CD4-positive, alpha-beta memory T cell (primary cell): ENCODE measurements around the gene SPATA33. TPM values are rescaled to one million over a fixed set of nuclear protein-coding genes. Genes with fewer than 3 reads are reported as not detected.

ENCODE experiments used
- CTCF ChIA-PET: fragments of 350-600 bp; sonication (Branson Sonifier 250); formaldehyde crosslinking; loops from one replicate; lab custom pipeline; 2021; ENCODE audit warnings: inconsistent platforms; ENCODE audit not compliant: partially characterized antibody; lab: Charles Lee
- POLR2A ChIA-PET: fragments of 350-600 bp; sonication (Branson Sonifier 250); formaldehyde crosslinking; loops from one replicate; lab custom pipeline; 2021; ENCODE audit not compliant: partially characterized antibody; lab: Charles Lee
- DNase-seq, 5 donors: peaks; one replicate each; pipeline versions ENCODE4 v3.0.0 to v3.0.0-alpha.2; 2020 to 2022; ENCODE audit warnings: mixed read lengths in 1 of 5
- H3K27ac ChIP-seq: one replicate; pipeline ENCODE4 v1.7.0; 2013; ENCODE audit warnings: low read depth, low read length
- H3K27me3 ChIP-seq: 2 replicates; pipeline ENCODE4 v1.7.0; 2013; ENCODE audit warnings: mild to moderate bottlenecking, low read length, moderate library complexity; ENCODE audit not compliant: insufficient read depth
- H3K36me3 ChIP-seq: 2 replicates; pipeline ENCODE4 v1.7.0; 2013; ENCODE audit warnings: mild to moderate bottlenecking, low read length, moderate library complexity; ENCODE audit not compliant: insufficient read depth
- H3K4me1 ChIP-seq: 2 replicates; pipeline ENCODE4 v1.7.0; 2013; ENCODE audit warnings: mild to moderate bottlenecking, low read length, moderate library complexity; ENCODE audit not compliant: insufficient read depth
- H3K4me3 ChIP-seq, 2 donors: one replicate each; pipeline ENCODE4 v1.7.0; 2013; ENCODE audit warnings: low read length in 2 of 2, mild to moderate bottlenecking in 1 of 2
- H3K9me3 ChIP-seq, 2 donors: one replicate each; pipeline ENCODE4 v1.7.0; 2013; ENCODE audit warnings: low read length in 2 of 2, control low read depth in 1 of 2; ENCODE audit not compliant: control insufficient read depth in 1 of 2
- H3K27ac Mint-ChIP-seq, 7 donors: one replicate each; pipeline ENCODE4 v1.8.0; 2020 to 2021; ENCODE audit warnings: mixed read lengths in 7 of 7, mild to moderate bottlenecking in 6 of 7, inconsistent platforms in 3 of 7, moderate library complexity in 3 of 7
- H3K27me3 Mint-ChIP-seq, 2 donors: one replicate each; pipeline ENCODE4 v1.8.0; 2020 to 2021; ENCODE audit warnings: mixed read lengths in 2 of 2
- H3K36me3 Mint-ChIP-seq, 2 donors: one replicate each; pipeline ENCODE4 v1.8.0; 2020 to 2021; ENCODE audit warnings: mixed read lengths in 2 of 2, inconsistent platforms in 1 of 2, mild to moderate bottlenecking in 1 of 2
- H3K4me1 Mint-ChIP-seq, 4 donors: one replicate each; pipeline ENCODE4 v1.8.0; 2020 to 2021; ENCODE audit warnings: mixed read lengths in 4 of 4, mild to moderate bottlenecking in 1 of 4
- H3K4me3 Mint-ChIP-seq, 8 donors: one replicate each; pipeline ENCODE4 v1.8.0; 2020 to 2021; ENCODE audit warnings: mixed read lengths in 8 of 8, mild to moderate bottlenecking in 7 of 8, moderate library complexity in 6 of 8, inconsistent platforms in 3 of 8
- H3K9me3 Mint-ChIP-seq, 8 donors: one replicate each; pipeline ENCODE4 v1.8.0; 2020 to 2021; ENCODE audit warnings: mixed read lengths in 8 of 8, mild to moderate bottlenecking in 5 of 8, inconsistent platforms in 3 of 8, moderate library complexity in 1 of 8
- intact Hi-C: fragments of 100-400 bp; cut with micrococcal nuclease; formaldehyde crosslinking; loops from one replicate; pipeline ENCODE4 v1.15.1; 2023
- polyA plus RNA-seq, 2 donors: library from polyadenylated mRNA; unstranded; fragments of 300-500 nt; fragmentation: Illumina TruSeq; gene quantifications; one replicate each; pipeline ENCODE4 v1.2.3, GENCODE V29; 2021
- total RNA-seq, 2 experiments: library from RNA; stranded (reverse); gene quantifications; one replicate each; pipeline ENCODE4 v1.2.3, GENCODE V29; 2021

Gene SPATA33
- total and polyA plus RNA-seq, 4 experiments from 2014 or later = 2.5 to 10.5 (median 7.2) TPM

DNA sequence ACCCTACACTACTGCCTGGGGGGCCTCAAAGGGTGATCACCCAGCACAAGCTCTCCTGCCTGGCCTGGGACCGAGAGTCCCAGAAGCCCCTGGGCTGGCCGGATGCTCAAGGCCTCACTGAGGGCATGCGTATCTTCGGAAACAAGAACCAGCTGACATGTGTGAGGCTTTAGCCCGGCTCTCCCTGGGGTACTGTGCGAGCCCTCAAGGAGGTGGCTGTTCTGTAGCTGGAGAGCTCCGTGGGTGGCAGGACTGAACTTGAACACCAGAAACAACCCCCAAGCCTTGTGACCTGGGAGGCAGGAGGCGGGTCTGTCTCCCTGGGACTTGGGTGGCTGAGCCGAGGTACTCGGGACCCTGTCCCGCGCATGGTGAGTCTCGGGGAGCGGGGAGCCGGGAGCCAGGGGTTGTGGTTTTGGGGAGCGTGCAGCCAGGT is 37.2 kb upstream of the SPATA33 start:
- DNase-seq = no peak
- Histone ChIP-seq H3K27me3 (no peaks in the 10 kb centered on the region), H3K4me3 (no peak overlapping the region), H3K27ac (no peak overlapping the region), H3K36me3 (no peaks in the 10 kb centered on the region), H3K9me3 (no peaks in the 10 kb centered on the region), H3K4me1 (peaks cover 7% of the 10 kb centered on the region)
- no peak overlapping the region for H3K27ac Mint-ChIP-seq
- H3K4me1 Mint-ChIP-seq = peaks cover 7 to 14% (median 9%) of the 10 kb centered on the region in 4 donors
- no peak overlapping the region for H3K4me3 Mint-ChIP-seq
- ChIA-PET POLR2A (interaction anchor here (0.8 kb wide), 1 partner anchor 19 kb away, joined by 5 read pairs; no protein-coding TSS in a partner anchor), CTCF (no interaction called here)
- peaks cover 0 to 7% (median 2%) of the 10 kb centered on the region in 8 donors for H3K9me3 Mint-ChIP-seq
- H3K36me3 Mint-ChIP-seq = no peaks in the 10 kb centered on the region
- intact Hi-C loops = no loop called here
- H3K27me3 Mint-ChIP-seq = peaks cover 6 to 10% of the 10 kb centered on the region in 2 donors

DNA sequence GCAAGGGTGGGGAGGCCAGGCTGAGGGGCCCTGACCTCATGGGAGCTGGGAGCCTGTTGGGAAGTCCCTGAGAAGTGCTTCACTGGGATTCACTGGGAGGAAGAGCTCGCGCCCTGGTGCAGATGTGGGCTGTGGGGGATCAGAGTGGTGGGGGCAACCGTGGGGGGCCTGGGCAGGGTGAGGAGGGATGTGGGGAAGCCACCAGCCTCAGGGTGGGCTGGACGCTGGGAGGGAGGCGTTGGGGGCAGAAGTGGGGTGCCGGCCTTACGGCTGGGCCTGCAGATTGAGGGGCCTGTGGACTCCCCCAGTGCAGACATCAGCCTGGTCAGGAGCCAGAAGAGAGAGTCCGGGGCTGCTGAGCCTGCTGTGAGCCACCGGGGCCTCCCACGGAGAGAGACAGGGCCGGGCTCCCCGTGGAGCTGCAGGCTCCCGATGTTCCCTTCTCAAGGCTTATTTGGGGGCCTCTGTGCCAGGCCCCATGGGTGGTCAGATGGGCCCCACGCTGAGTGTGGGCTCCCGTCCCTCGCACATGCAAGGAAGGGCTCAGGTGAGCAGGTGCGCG is 36.4 kb upstream of the SPATA33 start:
- Histone ChIP-seq H3K4me3 (no peak overlapping the region), H3K27ac (no peak overlapping the region), H3K36me3 (no peaks in the 10 kb centered on the region), H3K9me3 (no peaks in the 10 kb centered on the region), H3K27me3 (no peaks in the 10 kb centered on the region), H3K4me1 (peaks cover 7% of the 10 kb centered on the region)
- ChIA-PET CTCF (no interaction called here), POLR2A (no interaction called here)
- no peak for DNase-seq
- intact Hi-C loops = no loop called here
- no peaks in the 10 kb centered on the region for H3K36me3 Mint-ChIP-seq
- peaks cover 6 to 11% of the 10 kb centered on the region in 2 donors for H3K27me3 Mint-ChIP-seq
- peaks cover 7 to 11% (median 9%) of the 10 kb centered on the region in 4 donors for H3K4me1 Mint-ChIP-seq
- H3K9me3 Mint-ChIP-seq = peaks cover 0 to 7% (median 1%) of the 10 kb centered on the region in 8 donors
- no peak overlapping the region for H3K4me3 Mint-ChIP-seq
- H3K27ac Mint-ChIP-seq = no peak overlapping the region

DNA sequence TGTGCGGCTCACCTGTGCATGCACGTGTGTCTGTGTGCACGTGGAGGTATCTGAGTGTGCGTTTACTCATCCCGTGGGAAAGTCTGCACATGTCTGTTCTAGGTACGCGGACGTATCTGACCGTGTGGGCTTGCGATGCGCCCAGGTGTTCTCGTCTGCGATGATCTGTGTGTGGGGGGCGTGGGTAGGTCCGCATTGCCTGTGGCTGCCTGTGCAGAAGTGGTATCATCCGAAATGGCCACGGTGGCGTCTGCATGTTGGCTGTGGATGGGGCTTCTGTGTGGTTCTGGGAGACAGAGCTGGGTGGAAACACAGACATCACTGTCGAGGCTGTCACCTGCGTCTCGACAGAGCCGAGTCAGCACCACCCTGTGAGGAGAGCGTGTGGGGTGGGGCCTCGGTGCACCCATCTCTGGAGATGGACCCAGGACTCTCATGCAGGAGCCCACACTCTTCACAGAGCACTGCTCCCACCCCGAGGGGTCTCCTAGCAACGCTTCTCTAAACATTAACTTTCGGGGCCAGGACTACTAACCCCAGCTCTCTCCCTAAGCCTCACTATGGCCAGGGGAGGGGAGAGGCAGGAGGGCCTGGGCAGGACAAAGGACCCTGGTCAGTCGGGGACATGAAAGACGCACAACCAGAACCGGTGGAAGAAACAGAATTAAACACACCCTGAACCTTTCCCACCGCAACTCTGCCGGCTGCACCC is 35.8 kb upstream of the SPATA33 start:
- no peaks in the 10 kb centered on the region for H3K36me3 Mint-ChIP-seq
- DNase-seq = no peak
- H3K4me3 ChIP-seq = no peak overlapping the region
- no peaks in the 10 kb centered on the region for H3K27me3 ChIP-seq
- H3K4me1 ChIP-seq = peaks cover 6% of the 10 kb centered on the region
- H3K9me3 Mint-ChIP-seq = peaks cover 0 to 2% (median 0%) of the 10 kb centered on the region in 8 donors
- ChIA-PET POLR2A (no interaction called here), CTCF (no interaction called here)
- no peak overlapping the region for H3K4me3 Mint-ChIP-seq
- H3K27ac ChIP-seq = no peak overlapping the region
- intact Hi-C loops = no loop called here
- H3K27ac Mint-ChIP-seq = no peak overlapping the region
- H3K36me3 ChIP-seq = no peaks in the 10 kb centered on the region
- H3K9me3 ChIP-seq = no peaks in the 10 kb centered on the region
- peaks cover 6 to 11% of the 10 kb centered on the region in 2 donors for H3K27me3 Mint-ChIP-seq
- peaks cover 4 to 5% (median 4%) of the 10 kb centered on the region in 4 donors for H3K4me1 Mint-ChIP-seq

DNA sequence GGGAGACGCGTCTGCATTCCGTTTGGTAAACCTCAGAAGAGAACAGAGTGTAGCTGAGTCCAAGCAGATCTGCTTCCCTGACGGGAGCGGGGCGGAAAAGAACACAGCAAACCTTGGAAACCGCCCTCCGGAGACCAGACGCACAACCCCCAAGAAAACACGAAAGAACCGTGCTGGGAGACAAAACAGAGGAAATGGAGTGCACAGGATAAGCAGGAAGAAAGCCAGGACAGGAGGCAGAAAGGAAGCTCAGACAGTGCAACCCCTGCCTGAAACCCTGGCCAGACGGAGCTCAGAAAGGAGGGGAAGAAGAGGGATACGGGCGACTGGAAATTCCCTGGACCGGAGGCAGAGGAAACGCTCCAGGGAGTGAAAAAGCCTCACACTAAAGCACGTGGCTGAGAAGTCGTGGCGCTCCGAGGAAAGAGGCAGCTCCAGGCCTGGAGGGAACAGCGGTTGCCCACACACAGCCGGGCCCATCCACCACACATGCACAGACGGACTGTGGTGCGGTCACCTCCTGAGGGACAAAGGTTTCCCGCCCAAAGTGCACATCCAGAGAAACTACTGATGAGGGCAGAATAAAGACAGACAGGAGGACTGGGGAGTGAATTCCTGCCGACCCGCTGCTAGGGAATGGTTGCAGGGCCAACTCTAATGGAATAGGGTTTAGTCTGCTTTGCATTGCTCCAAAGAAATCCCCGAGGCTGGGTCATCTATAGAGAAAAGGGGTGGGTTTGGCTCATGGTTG is 34.0 kb upstream of the SPATA33 start:
- no peak overlapping the region for H3K4me3 ChIP-seq
- POLR2A ChIA-PET = no interaction called here
- no peak overlapping the region for H3K27ac ChIP-seq
- Mint-ChIP-seq H3K4me1 (no peaks in the 10 kb centered on the region), H3K9me3 (no peaks in the 10 kb centered on the region), H3K36me3 (no peaks in the 10 kb centered on the region), H3K4me3 (peak overlapping the region in 1 of 8 donors; percentile 25), H3K27me3 (peaks cover 6 to 11% of the 10 kb centered on the region in 2 donors), H3K27ac (peak overlapping the region in 1 of 7 donors; percentile 82)
- H3K9me3 ChIP-seq = no peaks in the 10 kb centered on the region
- CTCF ChIA-PET = no interaction called here
- intact Hi-C loops = no loop called here
- H3K4me1 ChIP-seq = no peaks in the 10 kb centered on the region
- no peak for DNase-seq
- no peaks in the 10 kb centered on the region for H3K27me3 ChIP-seq
- H3K36me3 ChIP-seq = no peaks in the 10 kb centered on the region

DNA sequence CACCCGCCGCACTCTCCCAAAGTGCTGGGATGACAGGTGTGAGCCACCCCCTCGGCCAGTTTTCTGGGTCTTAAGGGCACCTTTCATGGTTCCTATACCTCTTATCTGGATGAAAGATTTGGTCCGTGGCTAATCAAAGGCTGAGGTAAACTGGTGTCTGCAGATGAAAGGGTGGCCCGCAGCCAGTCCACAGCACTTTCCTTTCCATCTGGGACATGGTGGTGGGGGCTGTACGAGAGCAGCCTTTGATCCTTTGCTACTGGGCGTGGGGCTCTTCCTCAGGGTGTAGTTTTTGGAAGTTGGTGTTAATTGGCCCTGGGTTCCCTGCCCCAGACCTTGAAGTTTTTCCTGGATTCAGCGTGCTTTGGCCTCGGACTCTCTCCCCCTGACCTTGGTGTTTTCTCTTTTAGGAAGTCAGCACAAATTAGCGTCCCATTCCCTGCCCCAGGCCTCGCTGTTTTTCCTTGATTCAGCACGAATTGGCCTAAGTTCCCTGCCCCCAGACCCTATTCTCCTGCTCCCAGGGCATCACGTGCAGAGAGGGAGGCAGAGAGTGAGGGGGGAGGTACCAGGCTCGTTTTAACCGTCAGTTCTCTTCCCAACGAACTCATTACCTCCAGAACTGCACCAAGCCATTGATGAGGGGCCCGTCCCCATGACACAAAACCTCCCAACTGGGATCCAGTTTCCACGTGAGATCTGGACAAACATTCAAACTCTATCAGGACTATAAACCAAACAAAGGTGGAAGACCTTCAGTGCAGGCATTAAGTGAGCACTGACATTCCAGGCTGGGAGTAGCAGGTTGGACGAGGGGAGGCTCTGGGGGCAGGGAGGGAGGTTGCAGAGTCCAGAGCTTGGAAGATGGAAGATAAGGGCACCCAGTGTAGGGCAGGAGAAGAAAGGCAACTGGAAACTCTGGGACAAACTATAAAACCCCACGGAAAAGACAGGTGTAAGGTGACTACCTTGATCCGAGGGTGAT is 32.6 kb upstream of the SPATA33 start:
- H3K27ac ChIP-seq = no peak overlapping the region
- Mint-ChIP-seq H3K27ac (peak overlapping the region in 1 of 7 donors; percentile 57), H3K9me3 (no peaks in the 10 kb centered on the region), H3K36me3 (no peaks in the 10 kb centered on the region), H3K27me3 (peaks cover 6 to 11% of the 10 kb centered on the region in 2 donors), H3K4me3 (no peak overlapping the region), H3K4me1 (no peaks in the 10 kb centered on the region)
- H3K4me1 ChIP-seq = no peaks in the 10 kb centered on the region
- intact Hi-C loops = no loop called here
- CTCF ChIA-PET = no interaction called here
- H3K9me3 ChIP-seq = no peaks in the 10 kb centered on the region
- POLR2A ChIA-PET = no interaction called here
- no peaks in the 10 kb centered on the region for H3K27me3 ChIP-seq
- H3K36me3 ChIP-seq = no peaks in the 10 kb centered on the region
- H3K4me3 ChIP-seq = no peak overlapping the region
- no peak for DNase-seq

DNA sequence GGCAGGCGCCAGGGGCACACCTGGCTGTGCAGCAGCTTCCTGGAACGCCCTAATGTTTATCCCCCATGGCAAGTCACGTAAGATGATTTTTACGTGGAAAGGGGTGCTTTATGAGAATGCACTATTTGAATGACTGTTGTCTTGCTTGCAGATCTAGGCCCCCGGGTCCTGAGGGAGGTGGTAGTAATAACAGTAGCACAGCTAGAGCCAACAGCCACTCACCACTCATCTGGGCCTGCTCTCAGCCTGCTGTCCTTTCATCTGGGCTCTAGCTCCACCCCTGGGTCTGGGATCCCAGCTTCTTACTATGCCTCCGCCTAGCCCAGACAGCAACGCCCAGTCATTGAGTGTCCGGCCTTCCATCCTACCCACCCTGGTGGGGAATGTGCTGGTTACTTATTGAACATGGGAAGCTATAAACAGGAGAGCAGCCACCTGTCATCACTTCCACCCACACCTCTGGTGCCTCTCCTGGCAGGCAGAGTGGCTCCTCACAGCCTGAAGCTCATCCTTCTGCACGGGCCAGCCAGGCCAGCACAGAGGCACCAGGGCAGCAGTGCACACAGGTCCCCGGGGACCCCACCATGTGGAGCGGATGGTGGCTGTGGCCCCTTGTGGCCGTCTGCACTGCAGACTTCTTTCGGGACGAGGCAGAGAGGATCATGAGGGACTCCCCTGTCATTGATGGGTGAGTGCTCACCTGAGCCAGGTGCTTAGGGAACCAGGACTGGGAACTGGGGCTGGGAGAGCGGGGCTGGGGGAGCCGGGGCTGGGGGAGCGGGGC is 27.6 kb upstream of the SPATA33 start:
- Histone ChIP-seq H3K4me1 (no peaks in the 10 kb centered on the region), H3K27me3 (no peaks in the 10 kb centered on the region), H3K27ac (no peak overlapping the region), H3K9me3 (no peaks in the 10 kb centered on the region), H3K36me3 (no peaks in the 10 kb centered on the region), H3K4me3 (no peak overlapping the region)
- Mint-ChIP-seq H3K27me3 (peaks cover 0 to 2% of the 10 kb centered on the region in 2 donors), H3K27ac (no peak overlapping the region), H3K9me3 (no peaks in the 10 kb centered on the region), H3K4me3 (no peak overlapping the region), H3K4me1 (no peaks in the 10 kb centered on the region), H3K36me3 (no peaks in the 10 kb centered on the region)
- DNase-seq = no peak
- ChIA-PET CTCF (no interaction called here), POLR2A (interaction anchor here (0.6 kb wide), 1 partner anchor 245 kb away, joined by 3 read pairs; no protein-coding TSS in a partner anchor)
- intact Hi-C loops = no loop called here
